Activated naive CD4-positive, alpha-beta T cell treated with anti-CD3 and anti-CD28 coated beads for 36 hours (primary cell): ENCODE results near the gene PROK1. TPM values are rescaled to one million over a fixed set of nuclear protein-coding genes. Genes with fewer than 3 reads are reported as not detected.

Source experiments
- CTCF ChIA-PET: fragments of 350-600 bp; sonication (Branson Sonifier 250); formaldehyde crosslinking; loops from one replicate; lab custom pipeline; 2021; ENCODE audit warnings: antibody characterized with exemption; lab: Charles Lee
- DNase-seq: peaks from one replicate; pipeline ENCODE4 v3.0.0-alpha.2; 2020
- H3K27ac Mint-ChIP-seq: one replicate; pipeline ENCODE4 v1.8.0; 2021; ENCODE audit warnings: mild to moderate bottlenecking, mixed read lengths
- H3K27me3 Mint-ChIP-seq: one replicate; pipeline ENCODE4 v1.8.0; 2021; ENCODE audit warnings: low read depth, mixed read lengths
- H3K36me3 Mint-ChIP-seq: one replicate; pipeline ENCODE4 v1.8.0; 2021; ENCODE audit warnings: low read depth, mixed read lengths
- H3K4me1 Mint-ChIP-seq: one replicate; pipeline ENCODE4 v1.8.0; 2021; ENCODE audit warnings: low read depth, mixed read lengths
- H3K4me3 Mint-ChIP-seq: one replicate; pipeline ENCODE4 v1.8.0; 2021; ENCODE audit warnings: mild to moderate bottlenecking, moderate library complexity, mixed read lengths
- H3K9me3 Mint-ChIP-seq: one replicate; pipeline ENCODE4 v1.8.0; 2021; ENCODE audit warnings: mixed read lengths
- intact Hi-C: fragments of 100-400 bp; cut with micrococcal nuclease; formaldehyde crosslinking; loops from one replicate; pipeline ENCODE4 v1.15.1; 2023
- total RNA-seq, 2 experiments: library from RNA; stranded (reverse); gene quantifications; one replicate each; pipeline ENCODE4 v1.2.3, GENCODE V29; 2021

Gene PROK1
- total RNA-seq, 2 experiments from 2014 or later: not detected

GRCh38 chr1:110494036-110494435 is 43.1 kb downstream of the PROK1 start:
- Mint-ChIP-seq H3K36me3 (no peaks in the 10 kb centered on the region), H3K4me3 (no peak overlapping the region), H3K9me3 (no peaks in the 10 kb centered on the region), H3K27ac (no peak overlapping the region), H3K4me1 (no peaks in the 10 kb centered on the region), H3K27me3 (no peaks in the 10 kb centered on the region)
- intact Hi-C loops: no loop called here
- DNase-seq: no peak
- CTCF ChIA-PET: no interaction called here

GRCh38 chr1:110494522-110495406 is 43.8 kb downstream of the PROK1 start:
- DNase-seq: no peak
- no peaks in the 10 kb centered on the region for H3K27me3 Mint-ChIP-seq
- no peaks in the 10 kb centered on the region for H3K36me3 Mint-ChIP-seq
- no peaks in the 10 kb centered on the region for H3K9me3 Mint-ChIP-seq
- H3K27ac Mint-ChIP-seq: no peak overlapping the region
- CTCF ChIA-PET: interaction anchor here (0.6 to 4.6 kb wide), 28 partner anchors 12 to 747 kb away, joined by 3 to 76 read pairs (median 7); partner anchors contain the start of genes KCNA10 and KCNC4
- H3K4me3 Mint-ChIP-seq: no peak overlapping the region
- intact Hi-C loops: loop anchor here (5.0 kb wide), 1 partner anchor 182 kb away; no protein-coding TSS in a partner anchor
- no peaks in the 10 kb centered on the region for H3K4me1 Mint-ChIP-seq

GRCh38 chr1:110495926-110496600 is 45.1 kb downstream of the PROK1 start:
- H3K4me1 Mint-ChIP-seq: no peaks in the 10 kb centered on the region
- peak; percentile 91 for DNase-seq
- H3K27ac Mint-ChIP-seq: peak overlapping the region; percentile 1
- no peak overlapping the region for H3K4me3 Mint-ChIP-seq
- CTCF ChIA-PET: interaction anchor here (0.6 to 4.6 kb wide), 81 partner anchors 9 to 1134 kb away, joined by 3 to 76 read pairs (median 5); partner anchors contain the start of genes KCNA10, KCNA2, KCNC4 and LAMTOR5
- no peaks in the 10 kb centered on the region for H3K9me3 Mint-ChIP-seq
- H3K27me3 Mint-ChIP-seq: no peaks in the 10 kb centered on the region
- no peaks in the 10 kb centered on the region for H3K36me3 Mint-ChIP-seq
- intact Hi-C loops: loop anchor here (1.0 to 5.0 kb wide), 7 partner anchors 33 to 299 kb away; no protein-coding TSS in a partner anchor

- DNase-seq: no peak
- H3K27me3 Mint-ChIP-seq: no peaks in the 10 kb centered on the region
- H3K27ac Mint-ChIP-seq: no peak overlapping the region
- H3K4me3 Mint-ChIP-seq: no peak overlapping the region
- H3K4me1 Mint-ChIP-seq: no peaks in the 10 kb centered on the region
- CTCF ChIA-PET: interaction anchor here (0.8 to 4.6 kb wide), 6 partner anchors 11 to 290 kb away, joined by 3 to 76 read pairs (median 4); partner anchors contain the start of gene KCNC4
- intact Hi-C loops: loop anchor here (5.0 kb wide), 1 partner anchor 186 kb away; no protein-coding TSS in a partner anchor
- H3K36me3 Mint-ChIP-seq: no peaks in the 10 kb centered on the region
- no peaks in the 10 kb centered on the region for H3K9me3 Mint-ChIP-seq
Measured at GRCh38 chr1:110498270-110498669, 47.3 kb downstream of the PROK1 start.

- intact Hi-C loops: no loop called here
- Mint-ChIP-seq H3K27me3 (no peaks in the 10 kb centered on the region), H3K9me3 (no peaks in the 10 kb centered on the region), H3K4me3 (no peak overlapping the region), H3K4me1 (no peaks in the 10 kb centered on the region), H3K27ac (no peak overlapping the region), H3K36me3 (no peaks in the 10 kb centered on the region)
- CTCF ChIA-PET: interaction anchor here (1.4 to 2.1 kb wide), 2 partner anchors 89 to 294 kb away, joined by 3 to 8 read pairs; no protein-coding TSS in a partner anchor
- no peak for DNase-seq
Measured at GRCh38 chr1:110501488-110502132, 50.7 kb downstream of the PROK1 start.

GRCh38 chr1:110502402-110503151 is 51.6 kb downstream of the PROK1 start:
- no peaks in the 10 kb centered on the region for H3K27me3 Mint-ChIP-seq
- H3K4me3 Mint-ChIP-seq: no peak overlapping the region
- no peak overlapping the region for H3K27ac Mint-ChIP-seq
- no peak for DNase-seq
- H3K36me3 Mint-ChIP-seq: no peaks in the 10 kb centered on the region
- CTCF ChIA-PET: interaction anchor here (1.3 to 2.1 kb wide), 3 partner anchors 90 to 300 kb away, joined by 3 to 8 read pairs (median 3); no protein-coding TSS in a partner anchor
- intact Hi-C loops: no loop called here
- no peaks in the 10 kb centered on the region for H3K9me3 Mint-ChIP-seq
- no peaks in the 10 kb centered on the region for H3K4me1 Mint-ChIP-seq

GRCh38 chr1:110503471-110503870 is 52.5 kb downstream of the PROK1 start:
- Mint-ChIP-seq H3K27me3 (no peaks in the 10 kb centered on the region), H3K27ac (no peak overlapping the region), H3K36me3 (no peaks in the 10 kb centered on the region), H3K4me3 (no peak overlapping the region), H3K9me3 (no peaks in the 10 kb centered on the region), H3K4me1 (no peaks in the 10 kb centered on the region)
- CTCF ChIA-PET: interaction anchor here (1.3 to 1.5 kb wide), 2 partner anchors 278 to 300 kb away, joined by 3 read pairs; no protein-coding TSS in a partner anchor
- intact Hi-C loops: no loop called here
- no peak for DNase-seq

- no peak overlapping the region for H3K4me3 Mint-ChIP-seq
- no peaks in the 10 kb centered on the region for H3K36me3 Mint-ChIP-seq
- no peaks in the 10 kb centered on the region for H3K4me1 Mint-ChIP-seq
- intact Hi-C loops: no loop called here
- no peaks in the 10 kb centered on the region for H3K27me3 Mint-ChIP-seq
- H3K27ac Mint-ChIP-seq: no peak overlapping the region
- CTCF ChIA-PET: interaction anchor here (1.5 kb wide), 1 partner anchor 277 kb away, joined by 3 read pairs; no protein-coding TSS in a partner anchor
- no peaks in the 10 kb centered on the region for H3K9me3 Mint-ChIP-seq
- no peak for DNase-seq
Measured at GRCh38 chr1:110504226-110504625, 53.3 kb downstream of the PROK1 start.

- Mint-ChIP-seq H3K27ac (no peak overlapping the region), H3K36me3 (no peaks in the 10 kb centered on the region), H3K4me1 (no peaks in the 10 kb centered on the region), H3K27me3 (no peaks in the 10 kb centered on the region), H3K9me3 (no peaks in the 10 kb centered on the region), H3K4me3 (no peak overlapping the region)
- CTCF ChIA-PET: interaction anchor here (1.8 kb wide), 1 partner anchor 10 kb away, joined by 7 read pairs; no protein-coding TSS in a partner anchor
- DNase-seq: no peak
- intact Hi-C loops: no loop called here
Measured at GRCh38 chr1:110505596-110505995, 54.6 kb downstream of the PROK1 start.

GRCh38 chr1:110506541-110506940 is 55.6 kb downstream of the PROK1 start:
- no peaks in the 10 kb centered on the region for H3K36me3 Mint-ChIP-seq
- no peak overlapping the region for H3K4me3 Mint-ChIP-seq
- no peak overlapping the region for H3K27ac Mint-ChIP-seq
- H3K27me3 Mint-ChIP-seq: no peaks in the 10 kb centered on the region
- CTCF ChIA-PET: interaction anchor here (1.8 kb wide), 1 partner anchor 11 kb away, joined by 7 read pairs; no protein-coding TSS in a partner anchor
- no peak for DNase-seq
- no peaks in the 10 kb centered on the region for H3K9me3 Mint-ChIP-seq
- intact Hi-C loops: no loop called here
- H3K4me1 Mint-ChIP-seq: no peaks in the 10 kb centered on the region
